Measurements from ENCODE around the gene MIEN1. TPM values are rescaled to one million over a fixed set of nuclear protein-coding genes. Genes with fewer than 3 reads are reported as not detected.
A peak's percentile ranks its signal among the peaks of the same experiment; 100 is the strongest.

MIEN1 gene
- total and polyA plus RNA-seq, 2 of the 13 experiments (the other 11 are each of a cell fraction or from before 2014, with no cell fraction given): 40.6 to 56.6 TPM

- TF ChIP-seq HMGXB3 (CRISPR knock-in tag; IDR thresholded peaks at IDR 0.05; ENCODE audit: borderline replicate concordance) (no peak; the same call in 1 of the 2 replicates), FOXA1 (IDR thresholded peaks at IDR 0.05) (no peak), FOXA1 (CRISPR knock-in tag; IDR thresholded peaks at IDR 0.05) (peak; percentile 25; the same call in 1 of the 2 replicates), ZSCAN25 (CRISPR knock-in tag; IDR thresholded peaks at IDR 0.05) (peak; percentile 81; the same call in 1 of the 2 replicates), NR2F2 (IDR thresholded peaks at IDR 0.05; ENCODE audit: borderline replicate concordance, low read depth) (peak; percentile 53; the same call in 1 of the 2 replicates), ZNF609 (CRISPR knock-in tag; IDR thresholded peaks at IDR 0.05; ENCODE audit: borderline replicate concordance) (0 out of 2 replicates have a peak, but pooled peaks have one; percentile 42), ZNF367 (CRISPR knock-in tag; IDR thresholded peaks at IDR 0.05; ENCODE audit: borderline replicate concordance) (no peak), ZNF598 (CRISPR knock-in tag; IDR thresholded peaks at IDR 0.05; ENCODE audit: borderline replicate concordance) (peak; percentile 84; the same call in 1 of the 2 replicates), ZNF713 (CRISPR knock-in tag; IDR thresholded peaks at IDR 0.05) (no peak), ZNF335 (CRISPR knock-in tag; IDR thresholded peaks at IDR 0.05) (peak; percentile 59; the same call in 1 of the 2 replicates), FOXP4 (CRISPR knock-in tag; IDR thresholded peaks at IDR 0.05) (peak; percentile 49; the same call in 1 of the 2 replicates), ATF7-NPFF (CRISPR knock-in tag; IDR thresholded peaks at IDR 0.05; ENCODE audit: low read depth) (0 out of 2 replicates have a peak, but pooled peaks have one; percentile 55), ZNF276 (CRISPR knock-in tag; IDR thresholded peaks at IDR 0.05; ENCODE audit: low read depth) (peak; percentile 47; the same call in 1 of the 2 replicates), ZNF572 (CRISPR knock-in tag; IDR thresholded peaks at IDR 0.05) (peak; percentile 99)
Observed at GRCh38 chr17:39750131-39751015, 20.0 kb upstream of the MIEN1 start (continued).

Measured in HepG2 (cell line).